DMS153 (cell line): Measurements from ENCODE around the gene LRRC25.

ENCODE experiments used
- DNase-seq: peaks from one replicate; lab custom pipeline; 2025; lab: John Stamatoyannopoulos, UW

The LRRC25 gene

GRCh38 chr19:18424890-18425514, 27.6 kb upstream of the LRRC25 start:
- DNase-seq: no peak

- DNase-seq: no peak
These were observed 26.9 kb upstream of the LRRC25 start for GRCh38 chr19:18424122-18424889.

GRCh38 chr19:18423258-18424020, 26.0 kb upstream of the LRRC25 start:
- no peak for DNase-seq

GRCh38 chr19:18422530-18423191, 25.2 kb upstream of the LRRC25 start:
- no peak for DNase-seq

GRCh38 chr19:18421371-18421959, 24.0 kb upstream of the LRRC25 start:
- no peak for DNase-seq

GRCh38 chr19:18420930-18421329, 23.5 kb upstream of the LRRC25 start:
- DNase-seq: no peak

- DNase-seq: no peak
These were observed 22.5 kb upstream of the LRRC25 start for GRCh38 chr19:18419699-18420460.

GRCh38 chr19:18419195-18419698, 21.8 kb upstream of the LRRC25 start, which contains the start of gene SSBP4:
TSS of gene SSBP4 (plus strand) at chr19:18419398. CDS start at chr19:18419649, 251 bp downstream.
- peak; percentile 43 for DNase-seq

GRCh38 chr19:18418483-18419194, 21.2 kb upstream of the LRRC25 start:
- peak; percentile 30 for DNase-seq

GRCh38 chr19:18418029-18418482, 20.6 kb upstream of the LRRC25 start:
- DNase-seq: no peak

GRCh38 chr19:18417250-18418028, 20.0 kb upstream of the LRRC25 start:
- DNase-seq: peak; percentile 37

GRCh38 chr19:18416778-18417249, 19.4 kb upstream of the LRRC25 start:
- DNase-seq: peak; percentile 62

GRCh38 chr19:18415178-18415867, 17.9 kb upstream of the LRRC25 start:
- DNase-seq: no peak

- no peak for DNase-seq
These were observed 17.2 kb upstream of the LRRC25 start for GRCh38 chr19:18414504-18415177.

- no peak for DNase-seq
These were observed 15.3 kb upstream of the LRRC25 start for GRCh38 chr19:18412610-18413239.

GRCh38 chr19:18408053-18408476, 10.6 kb upstream of the LRRC25 start:
- no peak for DNase-seq

GRCh38 chr19:18406749-18407148, 9.3 kb upstream of the LRRC25 start:
- no peak for DNase-seq
